Loucy (cell line): Measurements from ENCODE around the gene SORCS2.

ENCODE experiments used
- H2AFZ ChIP-seq: fragments of 200-600 bp; sonication (generic); 2 replicates; pipeline ENCODE4 v1.6.0; 2016; ENCODE audit warnings: antibody characterized with exemption, mild to moderate bottlenecking, low read length, moderate library complexity
- H3F3A ChIP-seq: fragments of 200-600 bp; 2 replicates; pipeline ENCODE4 v1.6.0; 2016; ENCODE audit warnings: antibody characterized with exemption, low read depth, mild to moderate bottlenecking
- H3K27me3 ChIP-seq: fragments of 200-600 bp; sonication (generic); 2 replicates; pipeline ENCODE4 v1.6.1; 2014; ENCODE audit warnings: low read length, mild to moderate bottlenecking; ENCODE audit not compliant: insufficient read depth, poor library complexity, severe bottlenecking
- H3K36me3 ChIP-seq: fragments of 200-600 bp; sonication (generic); 2 replicates; pipeline ENCODE4 v1.6.1; 2016; ENCODE audit warnings: low read length; ENCODE audit not compliant: insufficient read depth
- H3K4me1 ChIP-seq: fragments of 200-600 bp; sonication (generic); 2 replicates; pipeline ENCODE4 v1.5.1; 2014; ENCODE audit warnings: low read length, mild to moderate bottlenecking; ENCODE audit not compliant: insufficient read depth, poor library complexity, severe bottlenecking
- H3K4me2 ChIP-seq: fragments of 200-600 bp; sonication (generic); 2 replicates; pipeline ENCODE4 v1.6.0; 2014; ENCODE audit warnings: antibody characterized with exemption, low read length, low read depth, mild to moderate bottlenecking; ENCODE audit not compliant: poor library complexity, severe bottlenecking
- H3K4me3 ChIP-seq: fragments of 200-600 bp; sonication (generic); 2 replicates; pipeline ENCODE4 v1.5.1; 2014; ENCODE audit warnings: low read length, mild to moderate bottlenecking, mixed read lengths; ENCODE audit not compliant: poor library complexity, severe bottlenecking
- H3K79me2 ChIP-seq: fragments of 200-600 bp; sonication (generic); 2 replicates; pipeline ENCODE4 v1.6.1; 2014; ENCODE audit warnings: low read length; ENCODE audit not compliant: insufficient read depth
- H3K9ac ChIP-seq: fragments of 200-600 bp; sonication (generic); 2 replicates; pipeline ENCODE4 v1.6.0; 2014; ENCODE audit warnings: mild to moderate bottlenecking, low read depth, low read length, moderate library complexity; ENCODE audit not compliant: poor library complexity, severe bottlenecking
- H3K9me2 ChIP-seq: fragments of 200-600 bp; sonication (generic); replicated peaks from 2 replicates; pipeline ENCODE4 v1.6.1; 2016; ENCODE audit warnings: low read depth, low read length, mixed read lengths
- H3K9me3 ChIP-seq: fragments of 200-600 bp; sonication (generic); 2 replicates; pipeline ENCODE4 v1.6.1; 2014; ENCODE audit warnings: mild to moderate bottlenecking, antibody characterized with exemption, low read length, low read depth; ENCODE audit not compliant: insufficient read depth
- H4K20me1 ChIP-seq: fragments of 200-600 bp; sonication (generic); 2 replicates; pipeline ENCODE4 v1.6.0; 2014; ENCODE audit warnings: antibody characterized with exemption, low read length, mild to moderate bottlenecking; ENCODE audit not compliant: insufficient read depth, poor library complexity, severe bottlenecking
- EZH2phosphoT487 ChIP-seq: fragments of 200-600 bp; IDR thresholded peaks from 2 replicates; pipeline ENCODE4 v1.6.1; 2018; ENCODE audit warnings: antibody characterized with exemption, mild to moderate bottlenecking, moderate library complexity, borderline replicate concordance
- TF ChIP-seq, protein P1 (sequence below): fragments of 200-600 bp; sonication (generic); conservative IDR thresholded peaks from 2 replicates; pipeline ENCODE4 v1.5.1; 2014; ENCODE audit warnings: mild to moderate bottlenecking, antibody characterized with exemption, low read length

The SORCS2 gene

DNA sequence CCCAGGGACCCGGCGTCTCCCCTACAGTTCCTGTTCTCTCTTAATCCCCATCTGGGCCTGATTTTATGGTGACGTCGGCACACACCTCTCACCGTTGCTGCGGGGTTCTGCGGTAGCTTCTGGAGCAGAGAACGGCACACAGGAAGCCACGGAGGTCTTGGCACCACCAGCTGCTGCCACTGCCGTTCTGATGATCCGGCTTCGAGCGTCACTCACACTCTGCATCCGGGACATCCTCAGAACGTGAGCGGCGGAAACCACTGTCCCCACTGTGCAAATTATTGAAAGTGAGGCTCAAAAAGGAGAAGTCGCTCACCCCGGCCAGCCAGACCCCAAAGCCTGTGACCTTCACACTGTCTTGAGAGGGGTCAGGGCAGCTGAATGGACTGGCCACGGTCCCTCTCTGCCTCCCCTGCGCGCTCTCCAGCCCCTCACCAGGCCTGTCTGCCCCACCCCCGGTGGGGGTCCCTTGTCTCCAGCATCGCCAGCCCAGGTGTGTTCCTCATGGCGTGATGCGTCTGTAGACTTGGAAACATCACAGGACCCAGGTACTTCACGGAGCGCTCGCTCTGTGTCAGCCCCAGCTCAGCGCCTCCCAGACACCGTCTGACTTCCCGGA, 546.2 kb downstream of the SORCS2 start:
- no peak overlapping the region for H3K4me2 ChIP-seq
- no peaks in the 10 kb centered on the region for H3K9me2 ChIP-seq
- no peak overlapping the region for H3K4me3 ChIP-seq
- H4K20me1 ChIP-seq, result no peaks in the 10 kb centered on the region
- no peaks in the 10 kb centered on the region for H3F3A ChIP-seq
- H3K36me3 ChIP-seq, result no peaks in the 10 kb centered on the region
- H3K79me2 ChIP-seq, result no peaks in the 10 kb centered on the region
- H3K9ac ChIP-seq, result no peak overlapping the region
- no peak for TF ChIP-seq EZH2phosphoT487
- TF ChIP-seq, protein P1, sequence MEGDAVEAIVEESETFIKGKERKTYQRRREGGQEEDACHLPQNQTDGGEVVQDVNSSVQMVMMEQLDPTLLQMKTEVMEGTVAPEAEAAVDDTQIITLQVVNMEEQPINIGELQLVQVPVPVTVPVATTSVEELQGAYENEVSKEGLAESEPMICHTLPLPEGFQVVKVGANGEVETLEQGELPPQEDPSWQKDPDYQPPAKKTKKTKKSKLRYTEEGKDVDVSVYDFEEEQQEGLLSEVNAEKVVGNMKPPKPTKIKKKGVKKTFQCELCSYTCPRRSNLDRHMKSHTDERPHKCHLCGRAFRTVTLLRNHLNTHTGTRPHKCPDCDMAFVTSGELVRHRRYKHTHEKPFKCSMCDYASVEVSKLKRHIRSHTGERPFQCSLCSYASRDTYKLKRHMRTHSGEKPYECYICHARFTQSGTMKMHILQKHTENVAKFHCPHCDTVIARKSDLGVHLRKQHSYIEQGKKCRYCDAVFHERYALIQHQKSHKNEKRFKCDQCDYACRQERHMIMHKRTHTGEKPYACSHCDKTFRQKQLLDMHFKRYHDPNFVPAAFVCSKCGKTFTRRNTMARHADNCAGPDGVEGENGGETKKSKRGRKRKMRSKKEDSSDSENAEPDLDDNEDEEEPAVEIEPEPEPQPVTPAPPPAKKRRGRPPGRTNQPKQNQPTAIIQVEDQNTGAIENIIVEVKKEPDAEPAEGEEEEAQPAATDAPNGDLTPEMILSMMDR, result no peak
- no peaks in the 10 kb centered on the region for H3K27me3 ChIP-seq
- peaks cover 5% of the 10 kb centered on the region; the same call in 1 of the 2 replicates for H3K9me3 ChIP-seq
- H3K4me1 ChIP-seq, result no peaks in the 10 kb centered on the region
- H2AFZ ChIP-seq, result no peak overlapping the region

DNA sequence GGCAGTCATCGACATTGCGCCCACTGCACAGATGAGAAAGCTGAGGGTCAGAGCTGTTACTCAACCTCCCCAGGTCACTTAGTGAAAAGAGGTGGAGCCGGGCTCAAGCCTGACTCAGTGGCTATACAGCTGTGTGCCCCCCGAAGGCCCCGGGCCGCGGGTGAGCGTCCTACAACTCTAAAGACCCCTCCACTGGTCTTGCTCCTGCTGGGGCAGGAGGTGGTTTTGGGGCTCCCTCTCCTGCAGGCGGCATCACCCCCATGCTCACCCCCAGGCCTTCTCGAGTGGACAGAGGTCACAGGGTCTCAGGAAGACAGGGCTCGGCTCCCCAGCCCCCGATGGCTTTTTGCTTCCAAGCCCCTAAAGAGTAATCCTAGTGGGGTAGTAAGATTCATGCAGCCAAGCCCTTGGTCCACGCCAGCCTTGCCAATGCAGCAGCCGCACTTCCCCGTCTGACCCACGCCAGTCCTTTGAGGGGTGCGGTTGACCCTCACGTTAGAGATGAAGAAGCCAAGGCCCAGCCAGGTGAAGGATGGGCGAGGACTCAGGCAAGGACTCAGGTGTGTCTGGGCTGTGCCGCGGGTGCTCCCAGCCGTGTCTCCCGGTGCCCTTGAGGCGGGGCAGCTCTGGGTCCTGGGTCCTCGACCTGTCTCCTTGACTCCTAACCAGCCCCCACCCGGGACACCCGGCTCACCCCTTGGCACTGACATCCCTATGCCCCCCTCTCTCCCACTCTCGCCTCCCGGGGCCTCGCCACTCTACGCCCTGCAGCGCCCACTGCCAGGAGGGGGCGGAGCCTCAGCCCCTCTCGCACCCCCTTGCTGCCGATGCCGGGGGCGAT, 547.0 kb downstream of the SORCS2 start:
- Histone ChIP-seq H2AFZ (no peak overlapping the region), H3K36me3 (no peaks in the 10 kb centered on the region), H3K4me2 (no peak overlapping the region), H3F3A (no peaks in the 10 kb centered on the region), H3K9ac (no peak overlapping the region), H3K79me2 (no peaks in the 10 kb centered on the region), H3K4me3 (no peak overlapping the region), H4K20me1 (no peaks in the 10 kb centered on the region), H3K9me3 (peaks cover 5% of the 10 kb centered on the region; the same call in 1 of the 2 replicates), H3K4me1 (no peaks in the 10 kb centered on the region), H3K27me3 (no peaks in the 10 kb centered on the region), H3K9me2 (no peaks in the 10 kb centered on the region)
- TF ChIP-seq EZH2phosphoT487, result no peak
- TF ChIP-seq, protein P1, result no peak

DNA sequence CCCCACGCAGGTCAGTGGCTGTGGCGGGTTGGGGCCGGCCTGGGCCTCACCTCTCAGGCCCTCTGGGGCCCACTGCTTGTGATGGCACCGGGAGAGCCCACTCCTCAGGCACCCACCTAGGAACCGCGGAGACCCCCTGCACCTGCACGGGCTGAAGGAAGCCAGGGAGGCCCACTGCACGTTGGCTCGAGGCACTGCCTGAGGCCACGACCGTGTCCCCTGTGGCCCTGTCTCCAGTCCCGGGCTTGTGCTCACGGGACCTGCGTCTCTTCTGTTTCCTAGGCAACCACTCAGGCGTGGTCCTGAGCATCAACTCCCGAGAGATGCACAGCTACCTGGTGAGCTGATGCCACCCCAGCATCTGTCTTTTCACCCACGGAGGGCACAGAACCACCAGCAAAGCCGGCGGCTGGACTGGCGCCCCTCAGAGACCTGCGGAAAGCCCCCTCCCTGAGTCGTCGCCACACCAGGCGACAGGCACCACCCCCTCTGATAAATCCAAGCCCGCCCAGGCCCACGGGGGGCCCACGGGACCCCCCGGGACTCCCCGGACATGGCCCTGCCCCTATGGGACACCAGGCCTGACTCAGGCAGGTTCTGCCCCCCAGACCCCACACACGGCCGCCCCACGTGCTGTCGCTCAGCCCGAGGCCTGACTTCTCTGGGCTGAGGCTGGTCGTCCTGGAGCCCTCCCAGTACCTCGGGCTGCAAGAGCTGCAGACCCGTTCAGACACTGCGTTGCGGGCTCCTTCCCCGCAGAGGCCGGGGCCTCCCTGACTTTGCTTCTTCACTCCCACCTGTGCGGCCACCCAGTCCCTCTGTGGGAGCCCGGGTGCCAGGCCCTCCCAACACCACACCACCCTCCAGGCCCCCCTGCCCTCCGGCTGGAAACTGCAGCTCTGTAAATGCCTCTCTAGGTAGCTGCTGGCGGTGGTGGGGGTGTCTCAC, 547.9 kb downstream of the SORCS2 start:
- Histone ChIP-seq H3F3A (no peaks in the 10 kb centered on the region), H3K36me3 (no peaks in the 10 kb centered on the region), H3K4me1 (no peaks in the 10 kb centered on the region), H2AFZ (no peak overlapping the region), H3K4me3 (no peak overlapping the region), H3K9ac (no peak overlapping the region), H3K79me2 (no peaks in the 10 kb centered on the region), H3K27me3 (no peaks in the 10 kb centered on the region), H3K9me2 (no peaks in the 10 kb centered on the region), H3K9me3 (peaks cover 3% of the 10 kb centered on the region; the same call in 1 of the 2 replicates), H3K4me2 (no peak overlapping the region), H4K20me1 (no peaks in the 10 kb centered on the region)
- TF ChIP-seq EZH2phosphoT487, result no peak
- TF ChIP-seq, protein P1, result no peak
